DMS 273 (cell line): ENCODE data around the gene TEX51.

Source experiments
- DNase-seq: peaks from one replicate; lab custom pipeline; 2025; ENCODE audit not compliant: unreplicated experiment; lab: John Stamatoyannopoulos, UW

Gene TEX51

DNA sequence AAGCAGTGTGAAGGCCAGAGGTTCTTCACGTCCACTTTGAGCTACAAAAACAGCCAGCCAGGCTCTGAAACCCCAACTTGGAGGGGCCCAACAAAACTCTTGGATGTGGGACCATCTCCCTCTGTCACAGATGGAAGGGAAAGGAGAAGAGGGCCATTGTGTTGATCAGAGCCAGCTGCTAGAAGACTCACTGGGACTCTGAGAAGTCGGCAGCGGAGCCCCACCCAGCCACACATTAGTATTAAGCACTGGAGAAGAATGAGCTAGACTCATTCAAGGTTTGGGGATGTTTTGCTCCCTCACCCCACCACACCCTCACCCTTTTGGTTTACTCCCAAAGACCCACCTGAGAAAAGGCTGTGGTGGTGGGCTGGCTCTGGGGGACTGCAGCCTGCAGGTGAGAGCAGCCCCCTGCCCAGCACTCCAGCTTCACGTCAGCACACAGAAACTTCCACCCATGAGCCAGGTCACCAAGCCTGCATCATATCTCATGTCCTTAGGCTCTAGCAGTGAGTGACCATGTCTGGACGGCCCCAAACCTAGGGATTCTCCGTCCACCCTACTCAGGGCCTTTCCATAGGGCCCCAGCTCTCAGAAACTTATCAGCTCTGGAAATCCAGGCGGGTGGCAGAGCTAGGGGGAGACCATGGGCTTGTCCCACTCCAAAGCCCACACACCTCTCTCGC is 12.6 kb downstream of the TEX51 start:
- DNase-seq: no peak

DNA sequence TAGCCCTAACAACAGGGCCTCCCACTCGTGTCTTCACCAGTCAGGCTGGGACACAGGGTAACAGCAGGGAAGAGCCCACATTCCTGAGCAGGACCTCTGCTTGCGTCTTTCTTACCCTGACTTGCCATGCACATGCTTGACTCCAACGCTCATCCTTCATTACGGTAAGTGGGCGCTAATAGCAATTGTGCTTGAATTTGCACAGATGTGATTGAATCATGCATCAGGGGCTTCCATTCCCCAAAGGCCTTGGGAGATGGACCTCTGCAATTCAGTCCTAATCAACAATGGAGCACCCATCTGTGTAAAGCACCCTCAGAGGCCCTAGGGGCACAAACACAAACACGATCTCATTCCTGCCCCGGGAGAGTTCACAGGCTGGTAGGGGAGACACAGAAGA is 13.5 kb downstream of the TEX51 start:
- DNase-seq: no peak

DNA sequence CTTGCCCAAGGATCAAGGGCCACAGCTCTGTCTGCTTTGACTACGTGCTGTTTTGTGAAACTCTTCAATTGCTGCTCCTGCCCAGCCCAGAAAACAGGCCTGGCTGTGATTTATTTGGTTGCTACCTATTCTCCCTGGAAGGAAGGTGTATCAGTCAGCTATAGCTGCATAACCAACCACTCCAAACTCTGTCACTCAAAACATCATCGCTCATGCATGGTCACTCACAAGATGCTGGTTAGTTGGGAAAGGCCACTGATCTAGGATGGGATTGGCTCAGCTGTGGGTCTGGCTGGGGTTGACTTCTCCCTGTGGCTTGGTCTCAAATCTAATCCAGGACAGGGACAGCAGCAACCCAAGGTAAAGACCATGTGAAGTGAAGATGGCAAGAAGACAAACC is 14.6 kb downstream of the TEX51 start:
- no peak for DNase-seq

DNA sequence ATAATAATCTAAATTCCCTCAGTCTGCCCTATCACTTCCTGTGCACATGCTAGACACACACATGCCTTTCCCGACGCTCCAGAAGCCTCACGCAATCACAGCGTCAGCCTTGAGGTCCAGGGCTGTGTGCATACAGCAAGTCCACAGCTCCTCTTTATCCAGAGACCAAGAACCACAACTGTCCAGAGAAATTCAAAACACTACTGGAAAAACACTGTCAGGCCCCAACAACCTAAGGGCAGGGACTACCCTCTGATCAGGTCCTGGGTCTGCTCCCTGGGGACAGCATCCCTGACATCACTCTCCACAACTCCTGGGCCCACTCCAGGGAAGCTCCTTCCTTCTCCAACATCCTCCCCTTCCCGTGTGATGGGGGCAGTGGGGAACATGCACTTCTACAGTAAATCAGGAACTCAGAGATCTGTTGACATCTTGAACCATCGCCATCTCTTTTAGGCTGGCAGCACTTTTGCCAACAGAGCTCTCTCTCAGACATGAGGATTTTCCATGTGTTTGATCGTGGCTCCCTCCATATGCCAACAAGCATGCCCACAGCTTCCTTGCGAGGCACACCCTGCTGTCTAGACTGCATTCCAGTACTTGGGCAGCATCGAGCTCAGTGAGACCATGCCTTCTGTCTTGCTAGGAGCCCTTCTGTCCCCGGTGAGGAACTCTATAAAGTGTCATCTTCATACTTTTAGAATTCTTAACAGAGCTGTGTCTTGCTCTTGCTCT is 15.4 kb downstream of the TEX51 start:
- no peak for DNase-seq

DNA sequence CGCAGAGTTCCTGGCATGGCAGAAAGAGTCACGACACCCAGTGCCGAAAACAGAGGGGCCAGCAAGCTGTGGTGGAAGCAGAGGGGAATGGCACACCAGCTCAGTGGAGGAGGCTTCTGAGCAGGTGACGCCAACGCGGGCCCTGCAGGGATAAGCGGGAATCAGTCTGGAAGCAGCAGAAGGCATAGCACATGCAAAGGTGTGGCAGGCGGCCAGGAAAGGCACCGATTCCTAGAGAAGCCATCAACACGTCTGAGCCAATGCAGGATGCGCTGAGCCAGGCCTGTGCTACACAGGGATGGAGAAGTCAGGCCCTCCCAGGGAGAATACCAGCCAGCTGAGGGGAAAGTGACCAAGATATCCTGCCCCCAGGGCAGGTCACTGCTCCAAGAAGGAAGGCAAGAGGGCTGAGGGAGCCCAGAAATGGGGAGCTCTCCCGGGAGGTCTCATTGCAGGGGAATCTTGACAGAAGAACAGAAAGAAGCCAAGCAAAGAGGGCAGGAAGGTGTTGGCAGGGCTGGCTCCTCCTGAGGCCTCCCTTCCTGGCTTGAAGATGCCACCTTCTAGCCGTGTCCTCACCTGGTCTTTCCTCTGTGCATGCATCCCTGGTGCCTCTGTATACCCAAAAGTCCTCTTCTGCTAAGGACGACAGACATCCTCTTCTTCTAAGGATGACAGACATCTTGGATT is 16.3 kb downstream of the TEX51 start:
- peak; percentile 70 for DNase-seq

DNA sequence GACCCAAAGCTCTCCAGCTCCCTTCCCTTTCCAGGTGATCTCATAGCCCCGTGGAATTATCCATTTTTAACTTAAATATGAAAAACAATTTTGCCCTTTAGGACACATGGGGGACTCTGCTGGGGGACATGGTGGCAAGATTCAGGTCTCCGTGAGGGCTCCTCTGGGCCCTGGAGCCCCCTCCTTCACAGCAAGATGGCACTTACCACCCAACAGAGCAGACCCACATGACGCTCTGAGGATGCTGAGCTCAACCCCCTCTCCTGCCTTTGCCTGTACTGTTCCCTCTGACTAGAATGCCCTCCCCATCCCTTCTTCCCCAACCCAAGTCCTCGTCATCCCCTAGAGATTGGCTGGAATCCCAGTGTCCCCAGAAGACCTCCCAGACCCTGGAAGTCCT is 17.2 kb downstream of the TEX51 start:
- no peak for DNase-seq

DNA sequence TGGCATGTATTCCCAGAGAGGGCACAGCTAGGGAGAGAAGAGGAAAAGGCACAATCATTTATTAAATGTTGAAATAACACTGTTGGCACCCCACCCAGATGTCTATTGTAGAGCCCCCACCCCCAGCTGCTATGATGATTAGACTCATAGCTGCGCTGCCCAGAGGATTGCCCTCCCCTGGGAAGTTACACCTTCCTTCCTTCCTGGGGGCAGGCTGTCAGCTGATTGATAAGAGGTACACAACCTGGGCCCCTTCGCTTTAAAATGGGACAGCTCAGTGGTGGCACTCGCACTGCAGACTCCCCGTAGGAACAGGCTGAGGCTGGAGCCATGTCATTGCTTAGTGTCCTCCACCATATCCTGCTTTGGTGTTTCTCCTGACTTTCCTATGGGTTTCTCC is 18.1 kb downstream of the TEX51 start:
- DNase-seq: no peak

GRCh38 chr2:126921066-126921465 is 22.4 kb downstream of the TEX51 start:
- DNase-seq: no peak

GRCh38 chr2:126930970-126931590 is 32.4 kb downstream of the TEX51 start:
- no peak for DNase-seq

DNA sequence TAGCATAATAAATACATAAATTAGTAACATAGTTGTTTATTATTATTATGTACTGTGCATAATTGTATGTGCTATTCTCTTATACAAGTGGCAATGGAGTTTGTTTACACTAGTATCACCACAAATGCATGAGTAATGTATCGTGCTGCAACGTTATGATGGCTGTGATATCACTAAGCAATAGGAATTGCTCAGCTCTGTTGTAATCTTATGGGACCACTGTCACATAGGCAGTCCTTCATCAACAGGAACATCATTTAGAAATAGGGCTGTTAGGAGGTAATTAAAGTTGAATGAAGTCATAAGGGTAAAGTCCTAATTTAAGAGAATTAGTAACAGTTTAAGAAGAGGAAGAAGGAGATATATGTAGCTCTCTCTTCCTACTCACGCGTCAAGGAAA is 33.8 kb downstream of the TEX51 start:
- no peak for DNase-seq

GRCh38 chr2:126932966-126933710 is 34.4 kb downstream of the TEX51 start:
- peak; percentile 91 for DNase-seq

DNA sequence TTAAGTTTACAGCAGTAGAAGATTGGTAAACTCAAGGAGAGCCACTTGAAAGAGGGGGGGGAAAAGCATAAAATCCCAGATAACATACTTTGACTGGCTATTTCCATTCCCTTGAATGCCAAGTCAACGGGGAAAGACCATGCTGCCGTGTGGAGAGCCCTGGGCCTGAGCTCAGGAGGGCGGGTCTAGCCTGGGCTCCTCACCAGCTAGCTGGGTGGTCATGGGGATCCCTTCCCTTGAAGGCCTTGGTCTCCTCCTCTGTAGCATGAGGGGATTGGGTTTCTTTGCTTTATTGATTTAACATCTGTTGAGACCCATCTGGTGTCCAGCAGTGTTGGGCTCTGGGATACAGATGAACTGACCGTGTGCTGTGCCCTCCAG is 35.0 kb downstream of the TEX51 start:
- peak; percentile 64 for DNase-seq

DNA sequence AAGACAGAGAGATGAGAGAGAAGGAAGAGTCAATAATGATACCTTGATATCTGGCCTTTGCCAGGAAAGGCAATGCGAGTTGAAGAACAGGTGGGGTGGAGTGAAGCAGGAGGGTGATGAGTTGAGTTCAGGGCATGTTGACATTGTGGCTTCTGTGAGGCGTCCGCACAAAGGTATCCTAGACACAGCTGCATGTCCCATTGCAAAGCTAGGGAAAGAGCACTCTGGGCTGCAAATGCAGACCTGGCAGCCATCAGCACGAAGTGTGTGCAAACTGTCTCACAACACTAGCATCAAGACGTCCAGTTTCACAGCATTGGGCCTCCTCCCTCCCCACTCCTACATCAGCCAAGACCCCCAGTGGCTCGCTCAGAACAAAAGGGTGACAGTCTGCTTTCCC is 36.1 kb downstream of the TEX51 start:
- DNase-seq: no peak

GRCh38 chr2:126935774-126936173 is 37.1 kb downstream of the TEX51 start:
- DNase-seq: no peak

DNA sequence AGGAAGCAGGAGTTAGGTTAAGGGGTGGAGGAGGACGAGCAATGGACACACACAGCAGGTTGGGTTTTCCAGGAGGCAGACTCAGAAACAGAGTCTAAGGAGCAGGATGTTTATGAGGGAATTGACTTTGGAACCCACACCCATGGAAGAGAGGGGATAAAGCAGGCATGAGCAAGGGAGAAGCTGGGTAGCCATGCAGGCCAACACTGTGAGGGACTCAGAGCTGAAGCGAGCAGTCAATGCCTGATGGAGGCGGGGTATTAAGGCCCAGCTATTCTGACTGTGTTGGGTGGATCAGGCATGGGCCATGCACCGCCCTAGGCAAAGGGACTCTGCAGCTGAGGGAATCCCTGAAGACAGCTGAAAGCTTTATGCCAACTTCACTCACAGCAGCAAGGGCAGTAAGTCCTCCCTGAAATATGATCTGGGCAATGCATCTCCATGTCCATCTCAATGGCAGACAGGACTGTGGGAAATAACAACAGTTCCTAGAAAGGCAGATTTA is 37.6 kb downstream of the TEX51 start:
- DNase-seq: no peak

DNA sequence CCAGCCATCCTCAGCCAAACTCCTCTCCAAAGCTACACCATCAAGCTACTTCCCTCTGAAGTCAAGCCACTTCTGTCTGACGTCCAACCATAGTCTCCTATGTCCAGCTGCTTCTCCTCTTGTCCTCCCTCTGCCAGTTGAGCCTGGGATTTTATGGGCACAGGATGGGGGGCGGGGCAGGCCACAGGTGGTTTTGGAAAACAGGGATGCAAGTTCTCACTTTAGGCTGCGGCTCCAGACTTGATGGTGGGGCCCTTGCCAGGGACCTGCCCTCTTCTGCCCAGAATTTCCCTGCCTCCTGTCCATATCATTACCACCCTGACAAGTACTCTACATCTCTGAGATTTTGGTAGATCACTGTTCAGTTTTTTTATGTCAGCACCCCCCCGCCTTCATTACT is 41.6 kb downstream of the TEX51 start:
- DNase-seq: no peak

GRCh38 chr2:126942427-126943203 is 43.9 kb downstream of the TEX51 start:
- no peak for DNase-seq

GRCh38 chr2:126943612-126944348 is 45.1 kb downstream of the TEX51 start:
- no peak for DNase-seq

DNA sequence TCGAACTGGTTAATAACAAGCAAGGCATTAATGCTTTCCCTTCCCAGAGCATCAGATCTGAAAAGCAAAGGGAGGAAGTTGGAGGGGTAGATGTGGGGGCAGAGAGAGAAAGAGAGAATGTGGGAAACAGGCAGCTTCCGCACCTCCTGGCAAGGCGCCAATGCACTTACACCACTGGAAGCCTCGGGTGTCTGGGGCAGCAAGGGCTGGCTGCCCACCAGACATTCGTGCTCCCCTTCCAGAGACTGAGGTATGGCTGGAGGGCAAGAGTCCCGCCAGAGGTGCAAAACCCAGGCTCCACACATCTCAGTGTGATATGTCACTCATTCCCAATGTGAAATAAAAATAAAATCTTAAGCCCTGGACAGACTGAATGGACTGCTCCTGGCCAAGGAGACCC is 46.4 kb downstream of the TEX51 start:
- peak; percentile 25 for DNase-seq
